ENCODE data around the gene KLHL28.

KLHL28 gene

GRCh38 chr14:44961554-44962333 lies at the start of gene KLHL28, which contains the start of gene TOGARAM1:
Gene KLHL28 (minus strand): TSS chr14:44961947. CDS start chr14:44945928, 16,019 bp downstream.
Gene TOGARAM1 (plus strand): TSS chr14:44962190. CDS start chr14:44962422, 232 bp downstream.
- peaks cover 53% of the 10 kb centered on the region for H3K4me1 Mint-ChIP-seq
- no peak within 1 kb of the TSS for H3K27ac Mint-ChIP-seq

GRCh38 chr14:45003924-45004323 lies 42.2 kb upstream of the KLHL28 start:
- peaks cover 34% of the 10 kb centered on the region for H3K36me3 Mint-ChIP-seq (ENCODE audit: low read depth)
- H3K27me3 Mint-ChIP-seq (ENCODE audit: low read depth, poor library complexity) = no peaks in the 10 kb centered on the region
- H3K9me3 Mint-ChIP-seq = no peaks in the 10 kb centered on the region
- H3K27ac Mint-ChIP-seq = peak overlapping the region; percentile 44
- H3K4me3 Mint-ChIP-seq = no peak overlapping the region
- DNase-seq = no peak
- no peak for TF ChIP-seq CTCF (IDR thresholded peaks at IDR 0.05)
- H3K4me1 Mint-ChIP-seq = no peaks in the 10 kb centered on the region

More at GRCh38 chr14:44961554-44962333, at the start of gene KLHL28, which contains the start of gene TOGARAM1:
- Mint-ChIP-seq H3K4me3 (no peak within 1 kb of the TSS), H3K36me3 (ENCODE audit: low read depth) (peaks cover 11% of the 10 kb centered on the region), H3K27me3 (ENCODE audit: low read depth, poor library complexity) (no peaks in the 10 kb centered on the region), H3K9me3 (peaks cover 2% of the 10 kb centered on the region)
- no peak for TF ChIP-seq CTCF (IDR thresholded peaks at IDR 0.05)
- peak; percentile 93 for DNase-seq

GRCh38 chr14:44995770-44996294 lies 34.1 kb upstream of the KLHL28 start:
- Mint-ChIP-seq H3K4me3 (no peak overlapping the region), H3K9me3 (no peaks in the 10 kb centered on the region), H3K4me1 (no peaks in the 10 kb centered on the region), H3K27me3 (ENCODE audit: low read depth, poor library complexity) (peaks cover 2% of the 10 kb centered on the region), H3K36me3 (ENCODE audit: low read depth) (peaks cover 41% of the 10 kb centered on the region), H3K27ac (no peak overlapping the region)
- TF ChIP-seq CTCF (IDR thresholded peaks at IDR 0.05) = no peak
- no peak for DNase-seq

- TF ChIP-seq CTCF (IDR thresholded peaks at IDR 0.05) = no peak
- Mint-ChIP-seq H3K27me3 (ENCODE audit: low read depth, poor library complexity) (peaks cover 2% of the 10 kb centered on the region), H3K27ac (no peak overlapping the region), H3K9me3 (no peaks in the 10 kb centered on the region), H3K4me1 (no peaks in the 10 kb centered on the region), H3K36me3 (ENCODE audit: low read depth) (peaks cover 36% of the 10 kb centered on the region), H3K4me3 (no peak overlapping the region)
- DNase-seq = no peak
Measured at GRCh38 chr14:44995196-44995595, 33.4 kb upstream of the KLHL28 start.

GRCh38 chr14:44990533-44990932 lies 28.8 kb upstream of the KLHL28 start:
- TF ChIP-seq CTCF (IDR thresholded peaks at IDR 0.05) = no peak
- Mint-ChIP-seq H3K27ac (no peak overlapping the region), H3K27me3 (ENCODE audit: low read depth, poor library complexity) (peaks cover 2% of the 10 kb centered on the region), H3K9me3 (peaks cover 3% of the 10 kb centered on the region), H3K36me3 (ENCODE audit: low read depth) (peaks cover 31% of the 10 kb centered on the region), H3K4me1 (peaks cover 12% of the 10 kb centered on the region), H3K4me3 (no peak overlapping the region)
- no peak for DNase-seq
